Ovary (tissue), 9 donors: Measurements from ENCODE around the gene MAGEA2B. TPM values are rescaled to one million over a fixed set of nuclear protein-coding genes. Genes with fewer than 3 reads are reported as not detected.

ENCODE experiments used
- polyA plus RNA-seq, 2 donors: library from polyadenylated mRNA; stranded (reverse); fragments of 200-250 nt in 1 of 2; fragments of 350-450 nt in 1 of 2; fragmentation: Illumina TruSeq in 1 of 2; extraction: RNeasy Lipid Tissue Mini Kit (QIAGEN cat#74804) in 1 of 2; gene quantifications; one replicate each; pipeline ENCODE4 v1.2.3, GENCODE V29; 2013 to 2014
- total RNA-seq, 7 donors: library from RNA; depleted of rRNA in 2 of 7; stranded (reverse); fragments of >200 nt in 2 of 7; fragmentation: NEBNext Ultra II Directional in 3 of 7; extraction: Animal tissue kit (Norgen Biotek cat#: 25700) in 3 of 7; gene quantifications; one replicate each; pipeline versions ENCODE4 v1.1.0 to v1.2.4, GENCODE V29; 2016 to 2023
- donor health status: DM: no; HTN: no; CAD: no; lungs with moderate emphysema.
- donor health status: DM: no; HTN: no; CAD: no.
- donor health status: Bipolar disorder and iron deficiency.
- donor health status: DM: yes; HTN: yes; CAD: no.
- donor health status: DM: no; HTN: no; CAD: no.
- donor health status: DM: yes; HTN: yes; CAD: no.

MAGEA2B gene
- total and polyA plus RNA-seq, 9 donors, result 0.13 TPM; not detected in 8

Other genes with a start within 250 kb of the MAGEA2B start
- under 1 TPM in 4 of 7 donors, not detected in 3; 0.05 to 0.23 (median 0.13) TPM for gene GABRQ, start 76.7 kb upstream of the MAGEA2B start, total RNA-seq
- gene GABRQ, start 76.7 kb upstream of the MAGEA2B start, polyA plus RNA-seq, result under 1 TPM in 1 of 2 donors, not detected in 1; 0.03 TPM
- gene MAGEA3, start 15.8 kb upstream of the MAGEA2B start, total RNA-seq, result under 1 TPM in 1 of 7 donors, not detected in 6; 0.15 TPM
- not detected for gene MAGEA3, start 15.8 kb upstream of the MAGEA2B start, polyA plus RNA-seq
- not detected for gene CSAG2, start 5.4 kb upstream of the MAGEA2B start, total RNA-seq
- not detected for gene CSAG2, start 5.4 kb upstream of the MAGEA2B start, polyA plus RNA-seq
- not detected for gene CSAG1, start 19.1 kb downstream of the MAGEA2B start, total RNA-seq
- gene CSAG1, start 19.1 kb downstream of the MAGEA2B start, polyA plus RNA-seq, result not detected
- not detected for gene MAGEA12, start 19.1 kb downstream of the MAGEA2B start, total RNA-seq
- not detected for gene MAGEA12, start 19.1 kb downstream of the MAGEA2B start, polyA plus RNA-seq
- under 1 TPM in 1 of 7 donors, not detected in 6; 0.17 TPM for gene MAGEA2, start 39.2 kb downstream of the MAGEA2B start, total RNA-seq
- not detected for gene MAGEA2, start 39.2 kb downstream of the MAGEA2B start, polyA plus RNA-seq
- gene CSAG3, start 44.6 kb downstream of the MAGEA2B start, total RNA-seq, result not detected
- not detected for gene CSAG3, start 44.6 kb downstream of the MAGEA2B start, polyA plus RNA-seq
- gene MAGEA6, start 55.1 kb downstream of the MAGEA2B start, total RNA-seq, result not detected
- gene MAGEA6, start 55.1 kb downstream of the MAGEA2B start, polyA plus RNA-seq, result not detected
- 10 to 100 TPM; 18.5 to 94.3 (median 48.1) TPM for gene CETN2, start 116.1 kb downstream of the MAGEA2B start, total RNA-seq
- 100 to 1,000 TPM in 1 of 2 donors, 10 to 100 TPM in 1; 42.9 to 119 TPM for gene CETN2, start 116.1 kb downstream of the MAGEA2B start, polyA plus RNA-seq
- 10 to 100 TPM in 6 of 7 donors, 1 to 10 TPM in 1; 5.0 to 33.8 (median 12.3) TPM for gene NSDHL, start 116.4 kb downstream of the MAGEA2B start, total RNA-seq
- gene NSDHL, start 116.4 kb downstream of the MAGEA2B start, polyA plus RNA-seq, result 10 to 100 TPM; 11.9 to 48.6 TPM
- gene ZNF185, start 183.4 kb downstream of the MAGEA2B start, total RNA-seq, result 10 to 100 TPM in 3 of 7 donors, 1 to 10 TPM in 4; 3.5 to 26.9 (median 10.0) TPM
- gene ZNF185, start 183.4 kb downstream of the MAGEA2B start, polyA plus RNA-seq, result 10 to 100 TPM in 1 of 2 donors, 1 to 10 TPM in 1; 4.7 to 28.7 TPM